NCI-H2196 treated with DMSO at 0.1 percent for 48 hours (cell line): Measurements from ENCODE around the gene IL20RB.
"Not testable (repeated sequence)": the region's sequence is repeated elsewhere in the genome, so short reads cannot be mapped to it uniquely, and the experiment has no call there.

ENCODE experiments used
- DNase-seq: peaks from one replicate; lab custom pipeline; 2025; ENCODE audit not compliant: unreplicated experiment; lab: John Stamatoyannopoulos, UW

IL20RB gene

GRCh38 chr3:136984837-136985236 is 27.1 kb downstream of the IL20RB start:
- DNase-seq, result no peak

- DNase-seq, result not testable (repeated sequence)
Observed at GRCh38 chr3:136987398-136987980, 29.7 kb downstream of the IL20RB start.

- no peak for DNase-seq
Observed at GRCh38 chr3:136988651-136989050, 30.9 kb downstream of the IL20RB start.

- DNase-seq, result no peak
Observed at GRCh38 chr3:136989781-136990524, 32.2 kb downstream of the IL20RB start.

GRCh38 chr3:136990826-136991225 is 33.0 kb downstream of the IL20RB start:
- no peak for DNase-seq

- DNase-seq, result no peak
Observed at GRCh38 chr3:136992115-136992514, 34.3 kb downstream of the IL20RB start.

GRCh38 chr3:136994772-136995516 is 37.2 kb downstream of the IL20RB start:
- peak; percentile 92 for DNase-seq

GRCh38 chr3:136995652-136996051 is 37.9 kb downstream of the IL20RB start:
- DNase-seq, result no peak

GRCh38 chr3:137000039-137000438 is 42.3 kb downstream of the IL20RB start:
- DNase-seq, result no peak

GRCh38 chr3:137007376-137007775 is 49.6 kb downstream of the IL20RB start:
- not testable (repeated sequence) for DNase-seq

GRCh38 chr3:137008131-137008530 is 50.3 kb downstream of the IL20RB start:
- DNase-seq, result no peak

- DNase-seq, result no peak
Observed at GRCh38 chr3:137008976-137009375, 51.2 kb downstream of the IL20RB start.

- DNase-seq, result no peak
Observed at GRCh38 chr3:137010137-137010536, 52.4 kb downstream of the IL20RB start.

- no peak for DNase-seq
Observed at GRCh38 chr3:137011153-137011552, 53.4 kb downstream of the IL20RB start.

- DNase-seq, result no peak
Observed at GRCh38 chr3:137012097-137012501, 54.3 kb downstream of the IL20RB start.

- peak; percentile 88 for DNase-seq
Observed at GRCh38 chr3:137013951-137014688, 56.3 kb downstream of the IL20RB start.

GRCh38 chr3:137017316-137017715 is 59.5 kb downstream of the IL20RB start:
- not testable (repeated sequence) for DNase-seq

GRCh38 chr3:137020315-137020714 is 62.5 kb downstream of the IL20RB start:
- no peak for DNase-seq

- DNase-seq, result no peak
Observed at GRCh38 chr3:137020888-137021287, 63.1 kb downstream of the IL20RB start.

GRCh38 chr3:137024348-137024747 is 66.6 kb downstream of the IL20RB start:
- no peak for DNase-seq

- no peak for DNase-seq
Observed at GRCh38 chr3:137026701-137027100, 68.9 kb downstream of the IL20RB start.
